GM21737 (cell line): ENCODE measurements around the gene INPPL1.

Experiments used
- ATAC-seq: cut with Tn5 transposase; IDR thresholded peaks from one replicate; pipeline ENCODE4 v1.9.1; 2021; ENCODE audit warnings: mild to moderate bottlenecking, moderate library complexity; ENCODE audit not compliant: unreplicated experiment

The INPPL1 gene

DNA sequence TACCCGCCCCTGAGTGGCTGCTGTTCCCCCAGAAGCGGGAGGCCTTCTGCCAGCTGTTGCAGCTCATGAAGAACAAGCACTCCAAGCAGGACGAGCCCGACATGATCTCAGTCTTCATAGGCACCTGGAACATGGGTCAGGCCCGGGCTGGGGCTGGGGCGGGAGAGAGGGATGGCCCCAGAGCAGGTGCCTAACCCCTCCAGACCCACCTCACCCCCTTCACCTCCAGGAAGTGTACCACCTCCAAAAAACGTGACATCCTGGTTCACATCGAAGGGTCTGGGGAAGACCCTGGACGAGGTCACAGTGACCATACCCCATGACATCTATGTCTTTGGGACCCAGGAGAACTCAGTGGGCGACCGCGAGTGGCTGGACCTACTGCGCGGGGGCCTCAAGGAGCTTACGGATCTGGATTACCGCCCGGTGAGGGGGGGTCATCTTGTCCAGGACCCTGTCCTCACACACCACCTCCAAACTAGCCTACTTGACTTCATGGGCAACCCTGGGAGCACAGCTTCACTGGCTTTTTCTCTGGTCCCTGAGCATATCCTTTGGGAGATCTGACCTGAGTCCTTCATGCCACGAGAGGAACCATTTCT is 6.3 kb downstream of the INPPL1 start:
- no peak for ATAC-seq

DNA sequence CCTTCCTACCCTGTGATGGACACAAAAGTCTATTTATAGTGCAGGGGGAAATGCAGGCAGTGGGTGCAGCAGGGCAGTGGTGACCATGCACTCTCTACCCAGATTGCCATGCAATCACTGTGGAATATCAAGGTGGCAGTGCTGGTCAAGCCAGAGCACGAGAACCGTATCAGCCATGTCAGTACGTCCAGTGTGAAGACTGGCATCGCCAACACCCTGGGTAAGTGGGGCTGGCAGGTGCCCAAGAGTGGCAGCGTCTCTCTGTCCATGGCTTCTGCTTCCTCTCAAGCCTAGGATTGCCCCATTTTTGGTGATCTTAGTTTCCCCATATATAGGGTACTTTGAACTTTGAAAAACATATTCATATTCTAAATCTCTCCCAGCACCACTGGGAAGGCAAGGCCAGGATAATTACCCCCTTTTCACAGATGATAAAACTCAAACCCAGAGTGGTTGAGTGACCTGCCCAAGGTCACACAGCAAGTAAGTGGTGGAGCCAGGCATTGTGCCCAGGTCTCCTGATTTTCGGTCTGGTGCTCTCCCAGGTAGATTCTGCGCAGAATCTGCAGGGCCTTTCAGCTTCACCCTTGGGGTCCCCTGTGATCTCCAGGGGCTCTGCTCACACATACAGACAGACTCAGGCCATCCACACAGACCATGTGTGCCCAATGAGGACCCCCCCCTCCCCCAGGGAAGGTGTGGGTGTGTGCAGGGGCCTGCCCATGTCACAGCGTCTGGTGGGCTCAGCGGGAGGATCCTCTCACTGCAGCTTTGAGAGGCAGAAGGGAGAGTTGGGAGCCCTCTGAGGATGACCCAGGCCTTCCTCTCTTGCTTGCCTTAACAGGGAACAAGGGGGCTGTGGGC is 7.1 kb downstream of the INPPL1 start:
- ATAC-seq = no peak

DNA sequence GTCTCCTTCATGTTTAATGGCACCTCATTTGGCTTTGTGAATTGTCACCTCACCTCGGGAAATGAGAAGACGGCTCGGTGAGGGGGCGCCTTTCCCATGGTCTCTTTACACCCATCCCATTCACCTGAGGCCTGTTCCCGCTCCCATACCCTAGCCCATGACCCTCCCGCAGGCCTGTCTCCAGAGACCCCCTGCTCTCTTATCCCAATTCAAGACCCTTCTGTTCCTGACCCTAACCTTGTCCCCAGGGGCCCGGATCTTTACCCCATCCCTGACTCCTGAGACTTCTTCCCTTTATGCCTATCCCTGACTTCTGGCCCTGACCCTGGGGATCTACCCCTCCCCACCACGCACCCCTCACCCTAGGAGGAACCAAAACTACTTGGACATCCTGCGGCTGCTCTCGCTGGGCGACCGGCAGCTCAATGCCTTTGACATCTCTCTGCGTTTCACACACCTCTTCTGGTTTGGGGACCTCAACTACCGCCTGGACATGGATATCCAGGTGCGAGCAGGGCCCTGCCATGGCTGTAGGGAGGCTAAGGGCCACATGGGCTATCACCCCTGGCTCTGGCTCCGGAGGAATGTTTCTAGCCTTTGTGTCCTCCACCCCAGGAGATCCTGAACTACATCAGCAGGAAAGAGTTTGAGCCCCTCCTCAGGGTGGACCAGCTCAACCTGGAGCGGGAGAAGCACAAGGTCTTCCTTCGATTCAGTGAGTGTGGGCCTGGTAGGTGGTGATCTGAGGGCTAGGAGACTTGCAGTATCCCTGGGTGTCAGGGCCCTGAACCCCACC is 7.9 kb downstream of the INPPL1 start:
- no peak for ATAC-seq

DNA sequence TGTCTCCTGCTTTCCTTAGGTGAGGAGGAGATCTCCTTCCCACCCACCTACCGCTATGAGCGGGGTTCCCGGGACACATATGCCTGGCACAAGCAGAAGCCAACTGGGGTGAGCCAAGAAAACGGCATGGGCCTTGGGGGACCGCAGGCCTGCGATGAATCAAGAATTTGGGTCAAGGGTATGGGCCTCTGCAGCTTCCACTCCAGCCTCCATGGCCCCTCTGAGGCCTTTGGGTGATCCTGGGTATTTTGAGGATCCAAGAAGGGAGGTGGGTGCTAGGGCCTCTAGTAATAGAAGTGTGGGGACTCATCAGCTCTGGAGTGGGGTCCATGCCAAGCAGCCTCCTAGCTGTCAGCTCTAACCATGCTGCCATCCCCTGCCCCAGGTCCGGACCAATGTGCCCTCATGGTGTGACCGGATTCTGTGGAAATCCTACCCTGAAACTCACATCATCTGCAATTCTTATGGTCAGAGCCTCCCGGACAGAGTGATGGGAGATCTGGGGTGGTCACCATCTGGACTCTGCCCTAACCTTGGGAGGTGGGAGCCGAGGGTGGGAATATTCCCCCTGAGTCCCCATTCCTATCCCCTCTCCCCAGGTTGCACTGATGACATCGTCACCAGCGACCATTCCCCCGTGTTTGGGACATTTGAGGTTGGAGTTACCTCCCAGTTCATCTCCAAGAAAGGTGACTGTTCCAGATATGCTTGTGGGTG is 8.6 kb downstream of the INPPL1 start:
- ATAC-seq = no peak

DNA sequence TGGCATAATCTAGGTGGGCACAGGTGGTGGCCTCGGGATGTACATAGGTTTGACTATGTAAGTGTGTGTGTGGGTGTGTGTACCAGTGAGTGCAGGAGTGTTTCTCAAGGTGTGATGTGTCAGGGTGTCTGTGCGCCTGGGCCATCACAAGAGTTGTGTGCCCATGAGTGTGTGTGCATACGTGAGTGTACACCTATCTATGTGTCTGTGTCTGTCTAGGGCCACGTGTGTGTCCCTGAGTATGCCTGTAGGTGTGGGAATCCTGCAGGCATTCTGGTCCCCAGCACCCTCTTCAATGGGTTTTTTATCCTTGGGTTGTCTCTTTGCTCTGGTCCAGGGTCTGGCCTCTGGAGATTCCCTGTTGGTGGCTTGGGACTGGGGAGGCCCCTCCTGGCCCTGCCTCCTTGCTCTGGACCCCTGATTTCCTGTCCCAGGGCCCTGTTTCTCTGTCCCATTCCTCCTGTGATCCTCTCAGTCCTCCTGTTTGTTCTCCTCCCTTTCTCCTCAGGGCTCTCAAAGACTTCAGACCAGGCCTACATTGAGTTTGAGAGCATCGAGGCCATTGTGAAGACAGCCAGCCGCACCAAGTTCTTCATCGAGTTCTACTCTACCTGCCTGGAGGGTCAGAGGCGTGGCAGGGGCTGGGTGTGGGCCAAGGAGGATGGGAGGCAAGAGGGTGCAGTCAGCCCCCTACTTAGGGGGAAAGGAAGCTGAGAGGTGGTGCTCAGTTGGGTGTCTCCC is 9.4 kb downstream of the INPPL1 start:
- ATAC-seq = no peak

DNA sequence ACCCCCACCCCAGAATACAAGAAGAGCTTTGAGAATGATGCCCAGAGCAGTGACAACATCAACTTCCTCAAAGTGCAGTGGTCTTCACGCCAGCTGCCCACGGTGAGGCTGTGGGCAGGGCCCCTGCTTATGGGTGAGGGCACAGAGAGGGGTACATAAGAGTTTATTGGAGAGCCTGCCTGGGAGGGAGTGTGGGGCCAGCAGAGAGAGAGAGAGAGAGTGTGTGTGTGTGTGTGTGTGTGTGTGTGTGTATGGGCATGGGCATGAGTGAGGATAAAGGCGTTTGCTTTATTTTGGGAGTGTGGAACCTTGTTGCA is 9.9 kb downstream of the INPPL1 start:
- ATAC-seq = no peak

DNA sequence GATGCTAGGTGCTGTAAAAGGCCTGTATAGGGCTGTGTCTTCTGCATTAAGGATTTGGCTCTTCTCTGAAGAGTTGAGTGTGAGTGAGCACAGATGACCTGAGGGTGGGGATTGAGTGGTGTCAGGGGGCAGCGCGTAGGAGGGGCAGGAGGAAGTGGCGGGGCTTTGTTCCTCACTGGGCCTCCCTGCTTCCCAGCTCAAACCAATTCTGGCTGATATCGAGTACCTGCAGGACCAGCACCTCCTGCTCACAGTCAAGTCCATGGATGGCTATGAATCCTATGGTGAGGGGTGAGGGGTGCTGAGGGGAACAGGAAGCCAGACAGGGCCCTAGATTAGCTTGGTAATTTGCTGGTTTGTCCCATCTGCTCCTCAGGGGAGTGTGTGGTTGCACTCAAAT is 10.4 kb downstream of the INPPL1 start:
- no peak for ATAC-seq

DNA sequence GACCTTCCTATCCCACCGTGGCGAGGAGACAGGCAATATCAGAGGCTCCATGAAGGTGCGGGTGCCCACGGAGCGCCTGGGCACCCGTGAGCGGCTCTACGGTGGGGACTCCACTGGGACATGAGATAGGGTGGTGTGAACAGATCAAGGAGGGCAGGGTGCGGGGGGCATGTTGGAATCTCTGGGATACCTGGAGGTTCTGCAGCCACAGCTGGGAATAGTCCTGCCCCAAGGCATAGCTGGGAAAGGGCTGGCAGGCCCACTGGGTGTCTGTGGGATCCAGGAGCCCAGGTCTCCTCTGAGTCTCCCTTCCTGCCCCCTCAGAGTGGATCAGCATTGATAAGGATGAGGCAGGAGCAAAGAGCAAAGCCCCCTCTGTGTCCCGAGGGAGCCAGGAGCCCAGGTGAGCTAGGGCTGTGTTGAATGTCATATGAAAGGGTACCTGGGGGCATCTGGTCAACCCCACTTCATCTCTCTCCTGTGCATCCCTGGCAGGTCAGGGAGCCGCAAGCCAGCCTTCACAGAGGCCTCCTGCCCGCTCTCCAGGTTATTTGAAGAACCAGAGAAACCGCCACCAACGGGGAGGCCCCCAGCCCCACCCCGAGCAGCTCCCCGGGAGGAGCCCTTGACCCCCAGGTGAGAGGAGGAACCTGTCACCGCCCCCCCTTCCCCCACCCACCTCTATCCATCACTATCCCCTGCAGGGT is 10.9 kb downstream of the INPPL1 start:
- no peak for ATAC-seq

DNA sequence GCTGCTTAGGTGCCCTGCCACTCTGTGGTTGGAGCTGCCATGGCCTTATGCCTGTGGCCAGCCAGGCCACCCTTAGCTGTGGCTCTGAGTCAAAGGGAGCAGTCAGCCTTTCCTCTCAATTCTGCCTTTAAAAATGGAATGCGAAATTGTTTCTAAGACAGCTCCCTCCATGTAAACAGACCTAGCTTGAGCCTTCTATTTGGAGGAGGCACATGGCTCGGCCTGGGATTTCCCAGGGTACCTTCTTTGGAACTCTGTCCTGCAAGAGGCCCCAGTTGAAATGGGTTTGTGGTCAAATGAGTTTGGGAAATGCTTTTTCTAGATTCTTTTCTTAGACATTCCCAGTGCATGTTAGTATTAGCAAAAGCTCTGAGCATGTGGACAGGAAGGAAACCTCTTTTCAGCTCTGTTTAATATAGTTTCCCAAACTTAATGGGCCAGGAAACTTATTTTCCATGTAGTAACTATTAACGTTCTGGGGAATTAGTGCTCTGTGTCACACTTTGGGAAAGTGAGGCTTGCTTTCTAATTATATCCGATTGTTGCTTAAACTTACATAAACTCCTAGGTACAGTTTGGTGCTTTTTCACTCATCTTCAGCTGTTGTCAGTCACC is 11.6 kb downstream of the INPPL1 start:
- no peak for ATAC-seq

DNA sequence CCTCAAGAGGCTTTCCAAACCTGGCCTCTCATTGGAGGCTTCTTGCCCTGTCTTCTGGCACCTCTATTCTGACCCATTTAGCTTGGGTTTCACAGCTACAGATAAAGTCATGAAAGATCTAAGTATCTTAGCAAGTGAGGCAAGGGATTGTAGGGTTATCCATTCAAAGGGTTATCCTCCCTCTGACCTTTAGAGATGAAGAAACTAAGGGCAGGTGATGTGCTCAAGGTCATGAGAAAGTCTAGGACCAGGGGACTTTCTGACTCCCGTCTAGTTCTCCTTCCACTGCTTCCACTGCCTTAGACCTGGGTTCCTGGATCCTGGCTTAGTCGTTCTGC is 12.2 kb downstream of the INPPL1 start:
- no peak for ATAC-seq

DNA sequence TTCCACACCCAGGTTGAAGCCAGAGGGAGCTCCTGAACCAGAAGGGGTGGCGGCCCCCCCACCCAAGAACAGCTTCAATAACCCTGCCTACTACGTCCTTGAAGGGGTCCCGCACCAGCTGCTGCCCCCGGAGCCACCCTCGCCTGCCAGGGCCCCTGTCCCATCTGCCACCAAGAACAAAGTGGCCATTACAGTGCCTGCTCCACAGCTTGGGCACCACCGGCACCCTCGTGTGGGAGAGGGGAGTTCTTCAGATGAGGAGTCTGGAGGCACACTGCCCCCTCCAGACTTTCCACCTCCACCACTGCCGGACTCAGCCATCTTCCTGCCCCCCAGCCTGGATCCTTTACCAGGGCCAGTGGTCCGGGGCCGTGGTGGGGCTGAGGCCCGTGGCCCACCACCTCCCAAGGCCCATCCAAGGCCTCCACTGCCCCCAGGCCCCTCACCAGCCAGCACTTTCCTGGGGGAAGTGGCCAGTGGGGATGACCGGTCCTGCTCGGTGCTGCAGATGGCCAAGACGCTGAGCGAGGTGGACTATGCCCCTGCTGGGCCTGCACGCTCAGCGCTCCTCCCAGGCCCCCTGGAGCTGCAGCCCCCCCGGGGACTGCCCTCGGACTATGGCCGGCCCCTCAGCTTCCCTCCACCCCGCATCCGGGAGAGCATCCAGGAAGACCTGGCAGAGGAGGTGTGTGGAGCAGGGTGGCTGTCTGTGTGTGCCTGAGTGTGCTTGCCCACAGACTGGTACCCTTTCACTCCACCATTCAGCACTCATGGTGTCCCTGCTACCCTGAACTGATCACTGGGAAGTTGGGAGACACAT is 12.8 kb downstream of the INPPL1 start:
- no peak for ATAC-seq

DNA sequence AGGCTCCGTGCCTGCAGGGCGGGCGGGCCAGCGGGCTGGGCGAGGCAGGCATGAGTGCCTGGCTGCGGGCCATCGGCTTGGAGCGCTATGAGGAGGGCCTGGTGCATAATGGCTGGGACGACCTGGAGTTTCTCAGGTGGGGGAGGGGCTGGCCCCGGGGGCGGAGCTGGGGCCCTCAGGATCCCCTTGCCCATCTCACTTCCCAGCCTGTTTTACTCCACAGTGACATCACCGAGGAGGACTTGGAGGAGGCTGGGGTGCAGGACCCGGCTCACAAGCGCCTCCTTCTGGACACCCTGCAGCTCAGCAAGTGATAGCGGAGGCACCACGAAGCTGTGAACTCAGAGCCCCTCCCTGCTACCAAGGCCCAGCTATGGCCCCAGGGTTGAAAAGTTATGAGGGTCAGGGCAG is 13.5 kb downstream of the INPPL1 start:
- no peak for ATAC-seq

DNA sequence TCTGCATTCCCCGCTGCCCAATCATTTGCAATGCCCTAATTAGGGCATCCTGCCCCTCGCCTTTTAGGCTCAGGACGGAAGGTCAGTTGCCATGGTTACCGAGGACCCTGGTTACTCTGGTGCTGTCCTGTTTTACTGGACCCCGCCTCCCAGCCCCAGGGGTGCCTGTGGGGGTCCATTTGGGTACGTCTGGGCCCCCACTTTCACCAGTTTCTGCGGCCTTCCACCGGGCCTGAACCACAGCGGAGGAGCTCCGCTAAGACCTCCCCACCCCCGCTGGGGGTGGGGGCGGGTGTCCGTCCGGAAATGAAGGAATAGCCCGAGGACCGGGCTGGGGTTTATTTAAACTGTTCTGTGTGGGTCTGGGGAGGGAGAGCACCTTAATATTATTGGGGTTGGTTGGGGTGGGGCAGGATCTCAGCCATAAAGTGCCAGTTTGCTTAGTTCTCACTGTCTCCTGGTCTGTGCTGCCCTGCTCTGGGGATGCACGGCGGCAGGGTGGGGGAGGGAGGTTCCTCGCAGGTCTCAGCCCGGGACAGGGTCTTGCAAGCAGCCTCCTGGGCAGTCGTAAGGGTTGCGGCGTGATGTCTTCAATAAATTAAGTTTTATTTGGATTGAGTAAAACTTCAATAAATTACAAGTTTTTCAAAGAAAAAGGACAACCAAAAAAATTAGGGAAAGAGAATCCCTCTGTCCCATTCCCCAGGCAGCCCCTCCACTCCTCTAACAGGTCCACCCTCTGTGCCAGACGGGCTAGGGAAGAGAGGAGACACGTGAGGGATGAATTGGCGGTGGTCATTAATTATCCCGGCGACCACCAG is 14.1 kb downstream of the INPPL1 start:
- no peak for ATAC-seq

DNA sequence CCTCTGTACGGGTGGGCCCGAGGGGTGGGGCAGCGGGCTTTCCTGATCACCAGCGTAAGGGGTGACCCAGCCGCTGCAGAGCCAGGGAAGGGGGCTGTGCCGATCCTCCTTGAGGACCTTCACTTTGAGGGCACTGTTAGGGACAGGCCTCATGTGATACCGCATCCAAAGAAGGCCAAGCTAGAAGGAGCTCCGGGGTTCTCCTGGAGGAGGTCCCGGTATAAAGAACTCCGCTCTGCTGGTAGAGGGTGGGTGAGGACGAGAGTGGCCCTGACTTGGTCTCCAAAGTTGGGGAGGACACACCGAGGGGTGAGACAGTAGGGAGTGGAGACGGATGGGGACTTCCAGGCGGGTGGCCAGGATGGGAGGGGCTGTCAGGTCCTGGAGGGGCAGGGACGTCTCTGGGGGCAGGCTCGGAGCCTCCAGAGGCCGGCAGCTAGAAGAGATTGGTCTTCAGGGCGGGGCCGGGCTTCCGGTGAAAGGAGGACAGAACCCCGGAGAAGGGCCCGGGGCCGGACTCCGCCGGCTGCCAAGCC is 14.8 kb downstream of the INPPL1 start:
- ATAC-seq = no peak

DNA sequence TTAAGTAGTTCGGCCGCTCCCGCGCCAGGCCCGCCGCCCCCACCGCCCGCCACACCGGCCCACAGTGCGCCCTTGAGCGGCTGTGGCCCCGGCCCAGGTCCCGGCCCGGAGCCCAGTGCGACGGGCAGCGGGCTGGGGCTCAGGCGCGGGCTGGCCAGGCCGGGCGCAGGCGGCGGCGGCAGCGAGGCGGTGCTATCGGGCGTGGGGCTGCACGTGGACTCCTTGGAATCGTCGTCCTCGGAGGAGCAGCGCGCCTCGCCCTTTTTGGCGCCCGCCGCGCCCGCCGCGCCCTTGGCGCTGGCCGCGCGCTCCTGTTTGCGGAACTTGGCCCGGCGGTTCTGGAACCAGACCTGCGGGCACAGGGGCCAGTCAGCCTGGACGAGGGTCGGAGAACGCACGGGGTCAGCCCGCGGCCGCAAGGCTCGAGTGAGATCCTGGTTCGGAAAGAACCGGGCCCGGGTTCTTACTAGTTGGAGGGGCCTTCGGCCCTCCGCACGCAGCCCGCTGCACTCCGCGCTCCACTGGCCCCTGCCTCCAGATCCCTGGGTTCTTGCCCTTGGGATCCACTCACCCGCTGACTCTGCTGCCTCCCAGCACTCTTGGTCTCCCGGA is 15.4 kb downstream of the INPPL1 start:
- no peak for ATAC-seq

DNA sequence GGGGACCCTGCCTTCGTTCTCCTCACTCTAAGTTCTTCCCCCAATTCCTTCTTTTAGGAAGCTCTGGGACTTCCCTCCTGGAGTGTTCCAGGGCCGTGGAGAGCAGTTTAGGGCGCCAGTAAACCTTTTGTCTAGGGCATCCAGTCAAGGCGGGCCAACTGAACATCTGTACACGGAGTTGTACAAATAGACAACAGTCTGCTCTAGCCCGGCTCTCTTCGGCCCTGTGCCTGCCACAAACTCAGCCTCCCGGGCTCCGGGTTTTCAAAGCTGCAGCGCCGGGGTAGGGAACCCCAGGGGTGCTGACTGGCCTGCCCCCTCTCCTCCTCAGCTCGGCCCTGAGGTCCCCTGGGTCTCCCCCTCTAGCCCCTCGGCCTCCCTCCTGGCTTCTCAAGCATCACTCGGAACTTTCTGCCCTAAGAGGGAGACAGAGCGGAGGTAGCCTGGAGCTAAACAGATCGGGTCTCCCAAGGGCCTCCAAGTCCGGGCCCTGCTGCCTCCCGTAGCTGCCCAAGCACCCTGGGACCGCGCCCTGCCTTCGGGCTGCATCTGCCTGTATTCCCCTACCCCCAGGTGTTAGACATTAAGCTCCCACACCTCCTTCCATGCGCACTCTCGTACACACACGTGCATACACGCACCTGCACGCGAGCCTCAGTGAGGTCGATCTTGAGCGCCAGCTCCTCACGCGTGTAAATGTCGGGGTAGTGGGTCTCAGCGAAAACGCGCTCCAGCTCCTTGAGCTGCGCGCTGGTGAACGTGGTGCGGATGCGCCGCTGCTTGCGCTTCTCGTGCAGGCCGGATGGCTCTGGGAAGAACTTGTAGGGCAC is 16.1 kb downstream of the INPPL1 start:
- no peak for ATAC-seq
